Glomerular endothelial cell (primary cell): ENCODE results near the gene TRAPPC1. TPM values are rescaled to one million over a fixed set of nuclear protein-coding genes. Genes with fewer than 3 reads are reported as not detected.

Experiments used
- DNase-seq: peaks from one replicate; pipeline ENCODE4 v3.0.0-alpha.2; 2011; ENCODE audit warnings: low read depth, low spot score; ENCODE audit errors: extremely low read depth
- total RNA-seq: library from RNA; depleted of rRNA; stranded (reverse); fragments of >200 nt; gene quantifications from 2 replicates; pipeline ENCODE4 v1.2.3, GENCODE V29; 2015

The TRAPPC1 gene
- total RNA-seq, 1 donor from 2014 or later, result 100 TPM

DNA sequence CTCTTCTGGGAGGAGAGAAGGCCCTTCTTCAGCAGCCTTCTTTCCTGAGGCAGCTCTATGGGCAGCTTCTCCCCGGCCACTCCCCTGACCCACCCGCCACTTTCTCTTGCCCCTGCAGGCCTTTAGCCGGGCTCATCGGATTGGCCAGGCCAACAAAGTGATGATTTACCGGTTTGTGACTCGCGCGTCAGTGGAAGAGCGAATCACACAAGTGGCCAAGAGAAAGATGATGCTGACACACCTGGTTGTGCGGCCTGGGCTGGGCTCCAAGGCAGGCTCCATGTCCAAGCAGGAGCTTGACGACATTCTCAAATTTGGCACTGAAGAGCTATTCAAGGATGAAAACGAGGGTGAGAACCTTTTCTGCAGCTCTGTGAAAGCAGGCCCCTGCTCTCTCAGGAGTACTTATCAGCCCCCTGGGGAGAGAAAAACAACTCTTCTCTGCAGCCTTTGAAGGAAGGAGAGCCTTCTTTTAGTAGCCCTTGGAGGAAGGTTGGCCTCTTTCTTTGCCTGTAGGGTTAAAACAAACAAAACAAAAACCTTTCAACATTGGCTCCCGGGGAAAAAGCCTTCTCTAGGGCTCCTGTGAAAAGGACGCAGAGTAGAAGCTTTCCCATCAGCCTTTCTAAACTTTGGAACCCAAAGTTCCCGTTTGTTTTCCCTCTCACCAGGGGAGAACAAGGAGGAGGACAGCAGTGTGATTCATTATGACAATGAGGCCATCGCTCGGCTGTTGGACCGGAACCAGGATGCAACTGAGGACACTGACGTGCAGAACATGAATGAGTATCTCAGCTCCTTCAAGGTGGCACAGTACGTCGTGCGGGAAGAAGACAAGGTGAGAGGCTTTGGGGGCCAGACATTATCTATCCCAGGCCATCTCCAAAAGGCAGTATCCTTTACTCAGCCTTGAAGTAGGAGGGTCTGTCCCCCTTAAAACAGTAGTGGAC lies 28.3 kb downstream of the TRAPPC1 start:
- no peak for DNase-seq

DNA sequence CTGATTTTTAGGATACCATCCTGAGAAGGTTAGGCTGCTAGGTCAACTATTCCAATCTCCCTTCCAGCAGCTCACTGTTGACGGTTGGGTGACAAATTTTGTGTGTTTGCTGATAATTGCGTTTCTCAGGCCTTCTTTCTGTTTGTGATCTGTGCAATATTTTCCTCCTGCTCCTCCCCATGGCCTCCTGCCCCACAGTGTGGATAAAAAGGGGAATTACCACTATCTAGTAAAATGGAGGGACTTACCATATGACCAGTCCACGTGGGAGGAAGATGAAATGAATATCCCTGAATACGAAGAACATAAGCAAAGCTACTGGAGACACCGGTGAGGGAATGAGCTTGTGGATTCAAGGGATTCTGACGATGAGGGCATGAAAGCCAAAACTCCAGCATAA lies 34.0 kb downstream of the TRAPPC1 start:
- DNase-seq, result no peak

DNA sequence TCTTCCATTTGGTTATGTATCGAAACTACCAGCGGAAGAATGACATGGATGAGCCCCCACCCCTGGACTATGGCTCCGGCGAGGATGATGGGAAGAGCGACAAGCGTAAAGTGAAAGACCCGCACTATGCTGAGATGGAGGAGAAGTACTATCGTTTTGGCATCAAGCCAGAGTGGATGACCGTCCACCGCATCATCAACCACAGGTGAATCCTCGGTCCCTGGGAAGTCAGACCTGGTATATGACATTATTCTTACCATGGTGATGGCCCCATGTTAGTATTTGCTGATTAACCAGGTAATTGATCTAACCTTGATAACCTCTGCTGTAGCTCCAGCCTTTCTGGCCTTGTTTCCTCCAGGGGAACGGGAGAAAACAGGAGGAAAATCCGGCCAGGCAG lies 34.7 kb downstream of the TRAPPC1 start:
- no peak for DNase-seq

DNA sequence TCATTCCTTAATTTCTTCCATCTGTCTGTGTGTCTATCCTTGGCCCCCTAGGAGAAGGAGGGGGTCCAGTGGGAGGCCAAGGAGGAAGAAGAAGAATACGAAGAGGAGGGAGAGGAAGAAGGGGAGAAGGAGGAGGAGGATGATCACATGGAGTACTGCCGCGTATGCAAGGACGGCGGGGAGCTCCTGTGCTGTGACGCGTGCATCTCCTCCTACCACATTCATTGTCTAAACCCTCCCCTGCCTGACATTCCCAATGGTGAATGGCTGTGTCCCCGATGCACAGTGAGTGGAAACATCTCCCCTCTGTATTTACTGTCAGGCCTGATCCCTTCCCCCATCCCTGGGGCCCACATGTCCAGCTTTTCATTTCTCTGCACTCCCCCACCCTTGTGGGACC lies 36.9 kb downstream of the TRAPPC1 start:
- no peak for DNase-seq

DNA sequence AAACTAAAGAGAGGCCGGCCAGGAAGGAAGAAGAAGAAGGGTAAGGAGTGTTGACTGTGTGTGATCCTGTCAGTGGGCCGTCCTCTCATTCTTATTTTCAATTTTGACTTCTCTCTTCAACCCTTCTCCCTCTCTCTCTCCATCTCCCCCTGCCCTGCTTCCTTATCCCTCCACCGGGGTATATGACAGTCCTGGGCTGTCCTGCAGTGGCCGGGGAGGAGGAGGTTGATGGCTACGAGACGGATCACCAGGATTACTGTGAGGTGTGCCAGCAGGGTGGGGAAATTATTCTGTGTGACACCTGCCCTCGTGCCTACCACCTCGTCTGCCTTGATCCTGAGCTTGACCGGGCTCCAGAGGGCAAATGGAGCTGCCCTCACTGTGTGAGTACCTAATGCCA lies 37.5 kb downstream of the TRAPPC1 start:
- DNase-seq, result no peak

DNA sequence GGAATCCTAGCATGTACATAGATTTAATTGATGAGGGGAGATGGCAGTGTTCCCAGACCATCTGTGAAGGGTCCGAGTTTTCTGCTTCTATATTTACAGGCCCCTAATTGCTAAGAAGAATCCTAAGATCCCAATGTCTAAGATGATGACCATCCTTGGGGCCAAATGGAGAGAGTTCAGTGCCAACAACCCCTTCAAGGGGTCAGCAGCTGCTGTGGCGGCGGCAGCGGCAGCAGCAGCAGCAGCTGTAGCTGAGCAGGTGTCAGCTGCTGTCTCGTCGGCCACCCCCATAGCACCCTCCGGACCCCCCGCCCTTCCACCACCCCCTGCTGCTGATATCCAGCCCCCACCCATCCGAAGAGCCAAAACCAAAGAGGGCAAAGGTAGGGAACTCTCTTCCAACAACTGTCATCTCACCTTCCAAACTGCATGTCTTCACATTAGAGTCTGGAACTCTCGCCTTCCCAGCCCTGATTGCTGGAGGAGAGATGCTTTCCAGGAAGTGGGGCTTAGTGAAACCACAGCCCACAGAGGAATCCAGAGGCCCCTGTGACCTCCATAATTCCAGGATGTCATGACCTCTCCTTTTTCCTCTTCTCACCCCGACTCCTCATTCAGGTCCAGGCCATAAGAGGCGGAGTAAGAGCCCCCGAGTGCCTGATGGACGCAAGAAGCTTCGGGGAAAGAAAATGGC lies 38.4 kb downstream of the TRAPPC1 start:
- DNase-seq, result no peak

DNA sequence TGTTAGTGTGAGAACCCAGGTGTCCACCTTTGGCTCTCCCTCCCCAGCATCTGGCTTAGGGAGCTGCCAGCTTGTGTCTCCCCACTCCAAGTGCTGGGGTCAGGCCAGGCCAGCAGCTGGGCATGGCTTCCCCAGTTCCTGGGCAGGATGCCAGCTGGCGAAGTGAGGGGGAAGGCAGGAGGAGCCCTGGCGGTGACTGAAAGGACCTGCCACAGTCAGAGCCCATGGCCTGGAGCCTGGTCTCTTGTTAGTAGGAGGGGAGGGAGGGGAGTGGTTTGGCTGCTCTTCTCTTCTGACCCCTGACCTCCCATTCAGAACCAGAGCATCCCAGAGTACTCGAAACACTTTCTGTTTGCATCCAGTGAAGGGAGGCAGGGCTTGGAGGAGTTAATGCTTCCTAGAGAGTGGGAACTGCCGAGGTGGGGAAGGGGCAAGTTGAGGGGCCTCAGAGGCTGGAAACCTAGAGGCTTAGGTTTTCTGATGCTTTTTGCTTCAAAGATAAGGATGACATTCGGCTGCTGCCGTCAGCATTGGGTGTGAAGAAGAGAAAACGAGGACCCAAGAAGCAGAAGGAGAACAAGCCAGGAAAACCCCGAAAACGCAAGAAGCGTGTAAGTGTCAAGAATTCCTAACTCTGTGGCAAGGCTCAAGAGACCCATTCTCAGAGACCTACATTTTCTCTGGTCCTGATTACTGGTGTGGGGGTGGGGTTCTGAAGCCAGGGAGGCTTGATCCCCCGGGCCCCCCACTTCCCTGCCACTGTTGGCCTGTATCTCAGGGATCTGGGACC lies 42.4 kb downstream of the TRAPPC1 start:
- DNase-seq, result peak; percentile 55

DNA sequence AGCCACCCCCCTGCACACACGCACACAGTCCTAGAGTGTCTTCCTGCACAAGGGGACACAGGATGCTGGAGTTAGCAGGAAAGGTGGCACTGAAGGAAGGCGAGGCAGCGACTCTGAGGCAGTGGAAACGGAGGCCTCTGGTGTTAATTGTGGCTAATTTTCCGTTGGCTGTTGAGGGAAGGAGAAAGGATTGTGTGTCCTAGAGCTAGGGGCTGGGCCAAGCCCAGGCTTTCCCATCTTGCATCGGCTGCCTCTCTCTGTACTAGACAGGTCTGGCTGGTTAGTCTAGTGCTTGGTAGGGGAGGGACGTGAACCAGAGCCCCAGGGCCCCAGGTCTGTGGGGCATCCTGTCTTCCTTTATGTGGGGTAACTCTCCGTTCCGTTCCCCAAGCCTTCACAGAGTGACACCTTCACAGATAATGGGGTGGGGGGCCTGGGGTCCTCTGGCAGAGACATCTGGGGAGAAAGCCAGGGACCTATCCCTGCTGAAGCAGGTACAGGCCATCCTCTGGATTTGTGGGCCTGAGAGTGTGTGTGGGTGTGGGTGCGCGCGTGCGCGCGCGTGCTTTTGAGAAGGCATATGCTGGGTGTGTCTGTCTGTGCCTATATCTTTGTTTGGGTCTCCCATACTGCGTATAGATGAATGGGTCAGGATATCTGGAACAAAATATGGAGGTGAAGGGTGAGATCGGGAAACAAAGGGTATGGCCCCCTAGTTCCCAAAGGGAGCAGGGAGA lies 43.4 kb downstream of the TRAPPC1 start, which contains the start of gene CHD3:
Gene CHD3, plus strand, starts transcription at position 606 of the 737 bp plus-strand sequence. CDS start 212 bp downstream, outside the sequence.
- DNase-seq, result no peak

DNA sequence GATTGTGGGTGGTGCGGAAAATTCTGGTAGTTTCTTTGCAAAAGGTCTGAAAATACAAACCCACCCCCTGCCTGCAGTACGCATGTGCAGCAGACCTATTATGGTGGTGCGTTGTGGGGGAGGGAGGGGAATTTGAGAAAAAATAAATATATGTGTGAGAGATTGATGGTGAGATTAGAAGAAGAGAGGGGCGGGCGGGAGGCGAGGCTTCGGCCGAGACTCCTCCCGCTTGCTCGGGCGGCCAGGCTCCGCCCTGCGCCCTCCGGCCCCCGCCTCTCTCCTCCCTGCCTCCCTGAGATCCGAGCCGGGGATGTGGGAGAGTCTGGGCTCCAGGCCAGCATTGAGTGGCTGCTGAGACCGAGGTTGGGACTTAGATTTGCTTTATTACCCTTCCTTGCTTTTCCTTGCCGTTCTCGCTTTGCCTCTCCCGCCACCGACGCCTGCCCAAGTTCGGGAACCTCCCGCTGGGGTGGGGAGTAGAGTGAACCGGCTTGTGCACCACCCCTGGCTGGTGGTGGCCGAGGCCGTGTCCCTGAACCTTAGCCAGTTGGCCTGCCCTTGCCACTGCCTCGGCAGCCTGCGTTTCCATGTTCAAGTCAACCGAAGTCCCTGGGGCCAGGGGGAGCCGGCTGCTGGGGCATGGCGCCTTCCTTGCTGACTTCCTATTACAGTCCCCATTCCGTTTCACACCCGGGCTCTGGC lies 44.1 kb downstream of the TRAPPC1 start:
- no peak for DNase-seq

DNA sequence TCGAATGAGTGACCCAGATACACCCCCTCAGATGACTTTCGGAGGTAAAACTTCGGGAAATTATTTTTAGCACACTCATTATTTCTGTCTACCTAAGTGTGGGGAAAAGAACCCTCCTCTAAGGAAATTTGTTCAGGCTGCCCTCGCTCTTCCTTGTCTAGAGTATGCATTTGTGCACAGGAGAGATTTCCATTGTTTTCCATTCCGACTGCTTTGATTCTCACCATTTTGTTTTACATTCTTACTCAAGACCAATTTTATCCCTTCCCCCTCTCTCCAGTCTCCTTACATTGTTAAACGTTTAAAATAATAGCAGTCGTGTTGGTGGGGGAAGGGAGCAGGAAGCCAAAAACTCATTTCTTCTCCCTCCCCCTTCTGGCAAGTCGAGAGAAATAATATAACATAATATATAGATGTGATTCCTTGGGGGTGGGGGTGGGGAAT lies 44.7 kb downstream of the TRAPPC1 start:
- peak; percentile 92 for DNase-seq

DNA sequence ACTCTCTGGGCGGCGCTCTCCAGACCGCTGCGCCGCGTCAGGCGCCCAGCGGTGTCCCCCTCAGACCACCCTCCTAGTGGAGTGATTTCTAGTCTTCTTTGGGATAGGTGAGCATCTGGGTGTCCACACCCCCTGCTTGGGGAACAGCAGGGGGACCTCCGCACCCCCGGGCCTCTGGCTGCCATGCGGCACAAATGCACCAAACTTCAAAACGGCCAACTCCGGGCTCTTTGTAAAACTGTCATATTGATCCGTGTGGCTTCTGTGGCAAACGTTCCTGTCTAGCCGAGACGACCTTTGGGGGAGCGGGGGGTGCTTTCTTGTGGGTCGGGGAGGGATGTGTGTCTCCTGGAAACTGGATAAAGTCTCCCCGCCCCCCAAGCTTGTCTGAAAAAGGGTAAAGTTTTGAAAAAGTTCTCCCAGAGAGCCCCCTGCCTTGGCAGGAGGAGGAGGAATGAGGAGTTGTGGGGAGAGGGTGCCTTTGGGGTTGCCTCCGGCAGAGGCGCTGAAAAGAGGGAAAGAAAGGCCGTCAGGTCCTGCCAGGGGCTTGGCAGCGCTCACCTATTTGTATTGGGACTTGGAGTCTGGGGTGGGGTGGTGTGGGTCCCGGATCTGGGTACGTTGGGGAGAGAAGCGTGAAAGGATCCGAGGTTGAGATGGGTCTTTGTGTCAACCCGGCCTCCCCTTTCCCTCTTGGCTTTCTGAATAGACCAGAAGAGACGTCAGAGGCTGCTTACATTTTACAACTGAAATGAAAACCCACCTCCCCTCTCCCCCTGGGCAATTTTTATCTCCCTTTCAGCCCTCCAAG lies 45.3 kb downstream of the TRAPPC1 start:
- DNase-seq, result no peak

DNA sequence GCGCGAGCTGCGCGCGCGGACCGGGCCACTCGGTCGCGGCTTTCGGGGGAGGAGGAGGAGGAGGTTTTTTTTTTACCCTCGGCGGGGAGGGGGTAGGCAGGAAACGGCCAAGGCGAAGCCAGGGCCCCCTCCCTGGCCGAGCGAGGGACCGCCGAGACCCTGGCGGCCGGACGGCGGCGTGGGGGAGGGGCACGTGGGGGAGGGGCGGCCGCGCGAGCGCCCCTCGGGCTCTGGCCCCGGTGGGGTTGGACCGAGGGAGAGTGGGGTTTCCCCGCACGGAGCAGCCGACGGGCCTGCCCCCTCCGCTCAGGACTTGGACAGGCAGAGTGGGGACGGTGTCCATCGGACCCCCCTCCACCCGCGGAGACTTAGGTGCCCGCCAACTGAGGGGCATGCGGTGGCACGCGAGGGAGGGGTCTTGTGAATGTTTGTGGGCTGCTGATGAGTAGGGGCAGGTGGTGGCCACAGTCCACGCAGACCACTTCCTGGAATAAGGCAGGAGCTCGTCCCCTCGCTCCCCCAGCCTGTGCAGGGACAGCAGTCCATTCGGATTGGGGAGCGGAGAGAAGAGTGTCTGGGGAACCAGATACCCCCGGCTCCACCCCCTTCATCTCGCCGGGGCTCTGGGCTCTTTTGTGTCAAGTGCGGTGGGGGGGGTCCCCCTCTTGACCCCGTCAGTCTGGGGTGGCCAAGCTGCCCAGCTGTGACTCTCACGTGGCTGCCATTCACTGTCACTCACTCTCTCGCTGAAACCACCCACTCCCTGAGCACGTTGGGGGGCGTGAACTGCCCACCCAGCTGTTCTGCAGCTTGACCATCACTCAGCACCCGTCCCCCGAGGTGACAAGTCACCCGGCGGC lies 46.1 kb downstream of the TRAPPC1 start:
- DNase-seq, result no peak

DNA sequence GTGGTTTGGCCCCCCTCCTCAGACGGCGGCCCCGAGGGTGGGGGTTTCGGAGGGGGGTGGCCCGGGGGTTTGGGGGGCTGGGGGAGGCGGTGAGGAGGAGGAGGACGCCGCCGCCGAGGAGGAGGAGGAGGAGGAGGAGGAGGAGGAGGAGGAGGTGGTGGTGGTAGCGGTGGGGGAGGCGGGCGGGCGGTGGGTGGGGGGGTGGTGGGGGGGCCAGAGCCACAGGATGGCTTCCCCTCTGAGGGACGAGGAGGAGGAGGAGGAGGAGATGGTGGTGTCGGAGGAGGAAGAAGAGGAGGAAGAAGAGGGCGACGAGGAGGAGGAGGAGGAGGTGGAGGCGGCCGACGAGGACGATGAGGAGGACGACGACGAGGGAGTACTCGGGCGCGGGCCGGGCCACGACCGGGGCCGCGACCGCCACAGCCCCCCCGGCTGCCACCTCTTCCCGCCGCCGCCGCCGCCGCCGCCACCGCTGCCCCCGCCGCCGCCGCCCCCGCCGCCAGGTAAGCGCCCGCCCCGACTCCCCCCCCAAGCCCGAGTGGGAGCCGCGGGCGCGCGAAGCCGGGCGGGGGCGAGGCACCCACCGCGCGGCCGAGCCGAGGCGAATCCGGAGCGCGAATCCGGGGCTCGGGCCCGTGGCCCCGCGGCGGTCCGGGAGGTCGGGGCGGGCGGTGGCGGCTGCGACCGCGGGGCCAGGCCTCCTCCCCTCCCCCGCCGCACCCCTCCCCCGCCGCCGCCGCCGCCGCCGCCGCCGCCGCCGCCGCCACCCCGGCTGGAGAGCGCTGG lies 47.0 kb downstream of the TRAPPC1 start:
- no peak for DNase-seq

DNA sequence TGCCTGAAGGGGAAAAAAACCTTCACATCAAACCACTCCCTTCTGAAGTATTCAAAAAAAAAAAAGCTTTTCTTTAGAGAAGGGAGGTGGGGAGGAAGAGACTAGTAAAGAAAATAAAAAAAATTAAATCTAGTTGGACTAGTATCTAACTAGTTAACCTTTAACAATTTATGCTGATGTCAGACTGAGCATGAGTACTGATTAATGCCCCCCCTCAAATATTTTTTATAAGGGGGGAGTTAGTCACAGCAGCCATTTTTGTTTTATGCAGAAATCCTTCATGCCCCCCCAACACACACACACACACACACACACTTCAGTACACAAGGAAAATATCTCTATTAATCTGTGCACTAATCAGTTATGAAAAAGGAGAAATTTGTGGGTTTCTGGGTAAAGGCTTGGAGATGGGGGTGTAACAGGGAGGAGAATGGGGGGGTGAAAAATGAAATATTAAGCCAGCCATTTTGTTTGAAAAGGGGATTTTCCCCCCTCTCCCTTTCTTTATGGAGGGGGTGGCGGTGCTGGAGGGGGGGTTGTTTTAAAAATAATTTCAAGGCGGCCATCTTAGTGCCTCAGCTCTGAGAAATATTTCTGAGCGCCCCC lies 47.9 kb downstream of the TRAPPC1 start:
- no peak for DNase-seq

DNA sequence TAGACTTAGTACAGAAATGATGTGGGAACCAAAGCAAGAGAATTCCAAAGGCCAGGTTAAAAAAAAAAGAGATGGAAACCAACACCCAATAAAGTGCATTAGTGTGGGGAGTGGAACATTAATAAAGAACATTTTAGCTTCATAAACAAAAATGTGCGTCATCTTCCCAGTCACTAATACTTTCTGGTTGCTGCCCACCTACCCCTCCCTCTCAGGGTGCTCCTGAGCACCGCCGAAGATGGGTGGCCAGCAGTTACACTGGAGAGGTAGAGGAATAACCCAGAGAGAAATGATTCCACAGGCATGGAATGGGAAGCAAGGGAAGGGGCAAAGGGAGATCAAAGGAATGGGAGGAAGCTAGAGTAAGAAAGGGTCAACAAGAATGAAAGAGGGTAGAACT lies 49.1 kb downstream of the TRAPPC1 start:
- DNase-seq, result no peak

DNA sequence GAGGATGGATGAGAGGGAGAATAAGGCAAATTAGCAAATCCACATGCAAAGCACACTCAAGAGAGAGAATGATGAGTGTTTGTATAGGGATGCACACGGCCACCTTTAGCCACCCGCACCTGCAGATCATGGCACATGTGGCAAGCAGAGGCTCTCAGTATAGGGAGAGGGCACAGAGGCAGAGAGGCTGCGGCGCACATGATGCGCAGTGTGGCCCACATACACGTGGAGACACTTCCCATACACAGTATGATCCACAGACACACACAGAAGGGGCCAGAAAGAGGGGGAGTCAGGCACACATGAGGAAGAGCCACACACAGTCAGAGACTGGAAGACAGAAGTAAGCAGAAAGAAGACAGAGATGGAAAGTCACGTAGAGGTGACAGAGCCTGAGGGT lies 49.7 kb downstream of the TRAPPC1 start:
- DNase-seq, result no peak
